RWPE2 (cell line): ENCODE data around the gene NACC1.
"Not testable (repeated sequence)": the region's sequence is repeated elsewhere in the genome, so short reads cannot be mapped to it uniquely, and the experiment has no call there.

Experiments
- ATAC-seq: fragments of 200-7000 bp; cut with Tn5 transposase; 3 replicates; pipeline ENCODE4 v1.9.1; 2021; ENCODE audit warnings: low read depth
- DNase-seq: peaks from one replicate; pipeline ENCODE4 v3.0.0-alpha.2; 2020; ENCODE audit warnings: low spot score
- H3K27ac ChIP-seq: fragments of 450-650 bp; 2 replicates; pipeline ENCODE4 v1.5.1; 2017; ENCODE audit warnings: mild to moderate bottlenecking; ENCODE audit not compliant: poor library complexity, severe bottlenecking
- H3K27me3 ChIP-seq: fragments of 250-450 bp; sonication (Bioruptor Pico); 2 replicates; pipeline ENCODE4 v1.5.1; 2021; ENCODE audit warnings: mild to moderate bottlenecking, moderate library complexity; ENCODE audit not compliant: insufficient read depth, poor library complexity, severe bottlenecking
- H3K36me3 ChIP-seq: fragments of 250-450 bp; sonication (Bioruptor Pico); 2 replicates; pipeline ENCODE4 v1.5.1; 2020; ENCODE audit warnings: low read depth, mild to moderate bottlenecking, moderate library complexity
- H3K4me1 ChIP-seq: fragments of 250-450 bp; sonication (Bioruptor Pico); 2 replicates; pipeline ENCODE4 v1.5.1; 2021; ENCODE audit warnings: mild to moderate bottlenecking, moderate library complexity; ENCODE audit not compliant: insufficient read depth, poor library complexity, severe bottlenecking
- H3K4me3 ChIP-seq: fragments of 250-450 bp; sonication (Bioruptor Pico); 2 replicates; pipeline ENCODE4 v1.5.1; 2021; ENCODE audit warnings: mild to moderate bottlenecking, moderate library complexity; ENCODE audit not compliant: severe bottlenecking
- H3K9me3 ChIP-seq: fragments of 250-450 bp; sonication (Bioruptor Pico); 2 replicates; pipeline ENCODE4 v1.5.1; 2021; ENCODE audit warnings: mild to moderate bottlenecking, moderate library complexity; ENCODE audit not compliant: severe bottlenecking
- TF ChIP-seq, protein P1 (sequence below): fragments of 450-650 bp; IDR thresholded peaks from one replicate; pipeline ENCODE4 v1.5.1; 2017; ENCODE audit warnings: mild to moderate bottlenecking, moderate library complexity; ENCODE audit not compliant: poor library complexity, severe bottlenecking

Gene NACC1

GRCh38 chr19:13181747-13182388, 63.8 kb downstream of the NACC1 start:
- no peaks in the 10 kb centered on the region for H3K36me3 ChIP-seq
- no peak overlapping the region for H3K4me3 ChIP-seq
- no peaks in the 10 kb centered on the region for H3K27me3 ChIP-seq
- H3K9me3 ChIP-seq, result no peaks in the 10 kb centered on the region
- H3K27ac ChIP-seq, result no peak overlapping the region
- ATAC-seq (peak; percentile 23; the same call in 2 of the 3 replicates), DNase-seq (no peak)
- TF ChIP-seq, protein P1, sequence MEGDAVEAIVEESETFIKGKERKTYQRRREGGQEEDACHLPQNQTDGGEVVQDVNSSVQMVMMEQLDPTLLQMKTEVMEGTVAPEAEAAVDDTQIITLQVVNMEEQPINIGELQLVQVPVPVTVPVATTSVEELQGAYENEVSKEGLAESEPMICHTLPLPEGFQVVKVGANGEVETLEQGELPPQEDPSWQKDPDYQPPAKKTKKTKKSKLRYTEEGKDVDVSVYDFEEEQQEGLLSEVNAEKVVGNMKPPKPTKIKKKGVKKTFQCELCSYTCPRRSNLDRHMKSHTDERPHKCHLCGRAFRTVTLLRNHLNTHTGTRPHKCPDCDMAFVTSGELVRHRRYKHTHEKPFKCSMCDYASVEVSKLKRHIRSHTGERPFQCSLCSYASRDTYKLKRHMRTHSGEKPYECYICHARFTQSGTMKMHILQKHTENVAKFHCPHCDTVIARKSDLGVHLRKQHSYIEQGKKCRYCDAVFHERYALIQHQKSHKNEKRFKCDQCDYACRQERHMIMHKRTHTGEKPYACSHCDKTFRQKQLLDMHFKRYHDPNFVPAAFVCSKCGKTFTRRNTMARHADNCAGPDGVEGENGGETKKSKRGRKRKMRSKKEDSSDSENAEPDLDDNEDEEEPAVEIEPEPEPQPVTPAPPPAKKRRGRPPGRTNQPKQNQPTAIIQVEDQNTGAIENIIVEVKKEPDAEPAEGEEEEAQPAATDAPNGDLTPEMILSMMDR, result no peak
- no peaks in the 10 kb centered on the region for H3K4me1 ChIP-seq

DNA sequence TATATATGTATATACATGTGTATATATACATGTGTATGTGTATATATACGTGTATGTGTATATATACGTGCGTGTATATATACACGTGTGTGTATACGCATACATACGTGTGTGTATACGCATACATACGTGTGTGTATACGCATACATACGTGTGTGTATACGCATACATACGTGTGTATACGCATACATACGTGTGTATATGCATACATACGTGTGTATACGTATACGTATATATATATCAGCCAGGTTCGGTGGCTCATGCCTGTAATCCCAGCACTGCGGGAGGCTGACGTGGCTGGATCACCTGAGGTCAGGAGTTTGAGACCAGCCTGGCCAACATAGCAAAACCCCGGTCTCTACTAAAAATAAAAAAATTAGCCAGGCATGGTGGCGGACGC, 66.9 kb downstream of the NACC1 start:
- not testable (repeated sequence) for H3K27me3 ChIP-seq, DNase-seq, ATAC-seq, H3K27ac ChIP-seq, H3K4me1 ChIP-seq, H3K4me3 ChIP-seq, H3K9me3 ChIP-seq, H3K36me3 ChIP-seq

DNA sequence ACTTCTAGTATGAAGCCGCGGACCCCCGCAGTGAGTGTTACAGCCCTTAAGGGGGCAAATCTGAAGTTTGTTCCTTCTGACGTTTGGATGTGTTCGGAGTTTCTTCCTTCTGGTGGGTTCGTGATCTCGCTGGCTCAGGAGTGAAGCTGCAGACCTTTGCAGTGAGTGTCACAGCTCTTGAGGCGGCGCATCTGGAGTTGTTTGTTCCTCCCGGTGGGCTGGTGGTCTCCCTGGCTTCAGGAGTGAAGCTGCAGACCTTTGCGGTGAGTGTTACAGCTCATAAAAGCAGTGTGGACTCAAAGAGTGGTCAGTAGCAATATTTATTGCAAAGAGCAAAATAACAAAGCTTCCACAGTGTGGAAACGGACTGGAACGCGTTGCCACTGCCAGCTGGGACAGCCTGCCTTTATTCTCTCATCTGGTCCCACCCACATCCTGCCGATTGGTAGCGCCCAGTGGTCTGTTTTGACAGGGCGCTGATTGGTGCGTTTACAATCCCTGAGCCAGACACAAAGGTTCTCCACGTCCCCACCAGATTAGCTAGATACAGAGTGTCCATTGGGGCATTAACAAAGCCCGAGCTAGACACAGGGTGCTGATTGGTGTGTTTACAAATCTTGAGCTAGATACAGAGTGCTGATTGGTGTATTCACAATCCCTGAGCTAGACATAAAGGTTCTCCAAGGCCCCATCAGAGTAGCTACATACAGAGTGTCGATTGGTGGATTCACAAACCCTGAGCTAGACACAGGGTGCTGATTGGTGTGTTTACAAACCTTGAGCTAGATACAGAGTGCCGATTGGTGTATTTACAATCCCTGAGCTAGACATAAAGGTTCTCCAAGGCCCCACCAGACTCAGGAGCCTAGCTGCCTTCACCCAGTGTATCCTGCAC, 67.9 kb downstream of the NACC1 start:
- DNase-seq, H3K27ac ChIP-seq, H3K9me3 ChIP-seq, H3K27me3 ChIP-seq, ATAC-seq, H3K4me1 ChIP-seq, H3K4me3 ChIP-seq, H3K36me3 ChIP-seq: not testable (repeated sequence)

GRCh38 chr19:13186688-13187087, 68.6 kb downstream of the NACC1 start:
- H3K4me1 ChIP-seq, H3K36me3 ChIP-seq, H3K9me3 ChIP-seq, H3K27me3 ChIP-seq, H3K4me3 ChIP-seq, DNase-seq, ATAC-seq, H3K27ac ChIP-seq: not testable (repeated sequence)

DNA sequence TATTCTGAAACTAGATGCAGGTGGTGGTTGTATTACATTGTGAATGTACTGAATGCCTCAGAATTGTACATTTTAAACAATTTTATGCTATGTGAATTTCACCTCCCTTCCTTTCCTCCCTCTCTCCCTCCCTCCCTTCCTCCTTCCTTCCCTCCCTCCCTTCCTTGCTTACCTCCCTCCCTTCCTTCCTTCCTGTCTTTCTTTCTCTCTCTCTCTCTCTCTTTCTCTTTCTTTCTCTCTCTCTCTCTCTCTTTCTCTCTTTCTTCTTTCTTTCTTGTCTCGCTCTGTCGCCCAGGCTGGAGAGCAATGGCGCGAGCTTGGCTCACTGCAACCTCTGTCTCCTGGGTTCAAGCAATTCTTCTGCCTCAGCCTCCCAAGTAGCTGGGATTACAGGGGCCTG, 69.4 kb downstream of the NACC1 start:
- no peaks in the 10 kb centered on the region for H3K9me3 ChIP-seq
- no peak overlapping the region for H3K27ac ChIP-seq
- no peak for ATAC-seq

GRCh38 chr19:13189600-13189999, 71.5 kb downstream of the NACC1 start:
- H3K27ac ChIP-seq, result no peak overlapping the region
- DNase-seq (no peak), ATAC-seq (no peak)
- no peaks in the 10 kb centered on the region for H3K36me3 ChIP-seq
- H3K4me3 ChIP-seq, result no peak overlapping the region
- no peaks in the 10 kb centered on the region for H3K27me3 ChIP-seq
- TF ChIP-seq, protein P1, result no peak
- H3K4me1 ChIP-seq, result no peaks in the 10 kb centered on the region
- H3K9me3 ChIP-seq, result no peaks in the 10 kb centered on the region

More for the DNA sequence above, 69.4 kb downstream of the NACC1 start:
- Histone ChIP-seq H3K4me3 (no peak overlapping the region), H3K36me3 (no peaks in the 10 kb centered on the region), H3K4me1 (no peaks in the 10 kb centered on the region), H3K27me3 (no peaks in the 10 kb centered on the region)
- DNase-seq, result no peak
- TF ChIP-seq, protein P1, result no peak
